GM19240 (cell line): ENCODE measurements around the gene YBX3.
"Not testable (repeated sequence)": the region's sequence is repeated elsewhere in the genome, so short reads cannot be mapped to it uniquely, and the experiment has no call there.

Source experiments
- DNase-seq: peaks from one replicate; pipeline ENCODE4 v3.0.0; 2011; ENCODE audit warnings: low spot score; ENCODE audit not compliant: insufficient read length

YBX3 gene

DNA sequence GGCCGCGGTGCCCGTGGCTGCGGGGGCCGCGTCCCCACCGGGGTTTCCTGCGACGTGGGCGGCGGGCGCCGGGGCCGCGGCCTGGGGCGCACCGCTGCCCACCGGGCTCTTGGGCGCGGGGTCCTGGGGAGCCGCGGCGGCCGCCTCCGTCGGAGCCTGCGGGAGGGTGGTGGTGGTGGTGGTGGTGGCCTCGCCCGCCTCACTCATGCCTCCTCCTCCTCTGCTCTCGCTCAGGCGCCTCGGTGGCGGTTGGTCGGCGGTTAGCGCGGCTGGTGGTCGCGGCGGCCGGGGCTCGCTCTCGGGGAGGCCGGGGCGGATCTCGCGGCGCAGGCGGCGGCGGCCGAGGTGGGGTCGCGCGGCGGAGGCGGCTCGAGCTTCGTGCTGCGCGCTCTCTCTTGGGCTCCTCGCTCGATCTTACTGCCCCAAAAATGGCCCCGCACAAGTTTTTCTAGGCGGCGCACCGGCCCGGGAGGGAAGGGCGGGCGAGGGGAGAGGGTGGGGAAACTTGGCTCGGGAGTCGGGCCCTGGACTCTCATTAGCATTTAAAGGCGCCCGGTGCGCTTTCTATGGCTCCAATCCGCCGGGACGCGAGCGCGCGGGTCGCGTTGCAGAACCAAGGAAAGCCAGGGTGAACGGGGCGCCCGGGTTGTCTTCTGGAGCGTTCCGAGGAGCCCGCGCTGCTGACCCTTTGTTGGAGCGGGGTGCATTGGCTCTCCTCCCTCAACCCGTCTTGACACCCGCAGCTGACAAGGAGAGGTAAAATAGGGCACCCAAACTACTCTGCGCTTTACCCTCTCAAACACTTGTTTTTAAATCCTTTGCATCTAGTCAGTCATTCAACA lies at the start of gene YBX3:
Gene YBX3, minus strand, starts transcription at position 419 of the 842 bp plus-strand sequence. Its CDS starts 212 bp downstream, at position 207.
- peak; percentile 47 for DNase-seq

- no peak for DNase-seq
Measured at GRCh38 chr12:10771132-10771733, 48.1 kb upstream of the YBX3 start.

GRCh38 chr12:10759657-10760056 lies 36.5 kb upstream of the YBX3 start:
- DNase-seq, result no peak

DNA sequence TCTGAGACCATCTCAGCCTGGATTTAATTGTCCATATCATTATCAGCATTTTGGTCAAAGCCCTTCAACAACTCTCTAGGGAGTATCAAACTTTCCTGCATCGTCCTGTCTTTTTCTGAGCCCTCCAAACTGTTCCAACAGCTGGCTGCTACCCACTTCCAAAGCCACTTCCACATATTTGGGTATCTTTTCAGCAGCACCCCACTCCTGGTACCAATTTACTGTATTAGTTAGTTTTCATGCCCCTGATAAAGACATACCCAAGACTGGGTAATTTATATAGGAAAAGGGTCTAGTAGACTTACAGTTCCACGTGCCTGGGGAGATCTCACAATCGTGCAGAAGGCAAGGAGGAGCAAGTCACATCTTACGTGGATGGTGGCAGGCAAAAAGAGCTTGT lies 33.1 kb upstream of the YBX3 start:
- no peak for DNase-seq

DNA sequence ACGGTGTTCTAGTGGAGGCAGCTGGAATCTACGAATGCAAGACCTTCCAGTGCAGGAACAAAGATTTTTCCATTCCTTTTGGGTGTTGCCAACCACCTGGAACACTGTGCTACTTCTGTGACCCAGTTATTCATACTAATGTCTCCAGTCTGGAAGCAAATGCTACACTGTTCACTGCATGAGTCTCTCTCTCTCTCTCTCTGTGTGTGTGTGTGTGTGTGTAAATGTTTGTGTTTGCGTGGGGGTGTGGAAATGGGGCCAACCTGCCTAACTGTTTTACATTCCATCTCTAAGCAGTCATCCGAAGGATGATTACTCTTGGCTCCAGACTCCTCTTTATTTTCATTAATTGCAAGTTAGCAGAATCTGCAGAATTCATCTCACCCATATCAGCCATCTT lies 29.9 kb upstream of the YBX3 start:
- DNase-seq, result no peak

DNA sequence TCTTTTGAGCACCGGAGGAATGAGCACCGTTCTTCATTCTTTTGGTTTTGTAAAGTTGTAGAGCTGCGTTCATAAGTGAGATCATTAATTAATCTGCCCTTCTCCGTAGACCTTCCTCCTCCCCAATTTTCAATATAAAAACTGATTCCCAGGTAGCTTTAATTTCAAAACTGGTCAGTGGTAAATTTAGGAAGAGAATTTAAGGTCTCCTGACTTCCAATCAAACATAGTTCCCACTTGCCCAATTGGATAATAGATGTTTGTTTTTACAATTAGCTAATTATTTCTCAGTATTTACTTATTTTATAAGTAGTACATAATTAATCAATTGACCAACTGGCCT lies 27.2 kb upstream of the YBX3 start:
- no peak for DNase-seq

GRCh38 chr12:10749700-10750384 lies 26.7 kb upstream of the YBX3 start:
- peak; percentile 41 for DNase-seq

DNA sequence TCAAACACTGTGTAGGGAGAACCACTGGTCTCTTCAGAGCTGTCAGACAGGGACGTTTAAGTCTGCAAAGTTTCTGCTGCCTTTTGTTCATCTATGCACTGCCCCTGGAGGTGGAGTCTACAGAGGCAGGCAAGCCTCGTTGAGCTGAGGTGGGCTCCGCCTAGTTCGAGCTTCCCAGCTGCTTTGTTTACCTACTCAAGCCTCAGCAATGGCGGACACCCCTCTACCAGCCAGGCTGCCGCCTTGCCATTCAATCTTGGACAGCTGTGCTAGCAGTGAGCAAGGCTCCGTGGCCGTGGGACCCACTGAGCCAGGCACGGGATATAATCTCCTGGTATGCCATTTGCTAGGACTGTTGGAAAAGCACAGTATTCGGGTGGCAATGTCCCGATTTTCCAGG lies 24.6 kb upstream of the YBX3 start:
- no peak for DNase-seq

- not testable (repeated sequence) for DNase-seq
Measured at GRCh38 chr12:10743420-10743819, 20.3 kb upstream of the YBX3 start.

DNA sequence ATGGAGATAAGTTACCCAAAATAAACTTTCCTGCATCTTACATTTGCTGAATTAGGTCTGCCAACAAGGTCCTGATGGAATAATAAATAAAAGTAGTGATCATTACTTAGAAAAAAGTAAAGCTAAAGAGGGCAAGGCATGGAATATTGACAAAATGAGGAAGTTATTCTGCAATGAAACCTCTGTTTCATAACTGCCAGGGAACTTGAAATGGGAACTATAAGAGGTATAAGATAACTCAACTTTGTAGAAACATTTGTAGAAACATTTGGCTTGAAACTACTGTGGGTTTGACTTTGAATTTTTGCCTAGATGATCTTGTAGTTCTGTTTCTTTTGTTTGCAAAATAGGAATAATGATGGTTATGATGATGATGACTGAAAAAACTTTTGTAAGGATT lies 18.7 kb upstream of the YBX3 start:
- no peak for DNase-seq

- DNase-seq, result no peak
Measured at GRCh38 chr12:10740182-10740581, 17.1 kb upstream of the YBX3 start.

DNA sequence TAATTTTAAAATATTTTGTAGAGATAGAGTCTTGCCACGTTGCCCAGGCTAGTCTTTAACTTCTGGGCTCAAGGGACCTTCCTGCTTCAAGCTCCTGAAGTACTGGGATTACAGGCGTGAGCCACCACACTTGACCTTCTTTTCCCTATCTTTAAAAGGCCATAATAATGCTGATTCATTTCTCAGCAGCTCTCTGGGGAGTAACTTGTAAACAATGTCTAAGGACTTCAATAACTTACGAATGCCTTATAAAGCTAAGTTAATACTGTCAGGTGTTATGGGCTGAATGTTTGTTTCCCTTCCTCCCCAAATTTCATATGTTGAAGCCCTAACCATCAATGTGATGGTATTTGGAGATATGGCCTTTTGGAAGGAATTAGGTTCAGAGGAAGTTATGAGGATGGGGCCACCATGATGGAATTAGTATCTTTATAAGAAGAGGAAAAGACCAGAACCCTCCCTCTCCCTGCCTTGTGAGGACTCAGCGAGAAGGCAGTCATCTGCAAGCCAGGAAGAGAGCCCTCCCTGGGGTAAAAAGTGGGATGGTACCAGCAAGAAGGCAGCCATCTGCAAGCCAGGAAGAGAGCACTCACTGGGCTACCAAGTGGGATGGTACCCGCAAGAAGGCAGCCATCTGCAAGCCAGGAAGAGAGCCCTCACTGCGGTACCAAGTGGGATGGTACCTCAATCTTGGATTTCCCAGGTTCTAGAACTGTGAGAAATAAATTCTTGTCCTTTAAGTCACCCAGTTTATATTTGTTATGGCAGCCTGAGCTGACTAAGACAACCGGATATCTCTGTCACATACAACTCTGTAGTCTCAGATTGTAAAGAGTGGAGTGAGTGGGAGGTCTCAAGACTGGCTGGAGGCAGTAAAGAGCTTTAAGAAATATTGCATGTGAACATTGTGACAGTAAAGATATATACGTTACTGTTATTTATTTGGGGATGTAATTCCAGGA lies 16.3 kb upstream of the YBX3 start:
- no peak for DNase-seq

DNA sequence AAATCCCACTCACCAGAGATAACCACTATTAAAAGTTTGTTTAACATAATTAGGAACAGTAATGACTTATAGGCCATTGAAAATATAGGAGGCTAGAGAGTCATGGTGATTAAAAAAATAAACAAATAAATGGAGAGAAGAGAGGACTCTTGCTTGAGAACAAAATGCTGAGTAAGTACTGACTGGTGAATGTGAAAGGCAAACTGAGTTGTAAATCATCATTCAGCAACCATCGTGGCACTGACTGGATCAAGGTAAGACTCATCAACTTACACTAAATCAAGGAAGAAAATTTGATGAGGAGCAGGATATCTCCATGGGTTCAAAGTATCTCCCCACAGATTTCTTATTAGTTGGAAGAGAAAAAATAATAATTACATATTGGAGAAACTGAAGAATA lies 14.1 kb upstream of the YBX3 start:
- DNase-seq, result no peak

GRCh38 chr12:10736463-10736862 lies 13.3 kb upstream of the YBX3 start:
- no peak for DNase-seq

DNA sequence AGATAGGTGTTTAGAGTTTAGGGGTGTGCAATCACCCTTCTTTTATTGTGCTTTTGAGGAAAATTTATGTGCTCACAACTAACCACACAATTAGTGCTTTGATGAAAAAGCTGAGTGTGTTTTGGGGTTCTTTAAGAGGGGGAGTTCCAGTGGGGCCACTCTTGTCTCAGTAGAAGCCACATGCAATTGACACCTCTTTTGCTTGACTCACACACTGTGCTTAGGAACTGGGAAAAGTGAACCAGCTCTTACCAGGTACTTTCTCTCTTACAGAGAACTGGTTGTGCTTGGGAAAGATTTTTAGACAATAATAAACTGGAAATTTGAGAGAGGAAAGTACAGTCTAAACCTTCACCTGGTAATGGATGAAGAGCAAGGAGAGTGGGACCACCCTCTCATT lies 12.3 kb upstream of the YBX3 start:
- no peak for DNase-seq

DNA sequence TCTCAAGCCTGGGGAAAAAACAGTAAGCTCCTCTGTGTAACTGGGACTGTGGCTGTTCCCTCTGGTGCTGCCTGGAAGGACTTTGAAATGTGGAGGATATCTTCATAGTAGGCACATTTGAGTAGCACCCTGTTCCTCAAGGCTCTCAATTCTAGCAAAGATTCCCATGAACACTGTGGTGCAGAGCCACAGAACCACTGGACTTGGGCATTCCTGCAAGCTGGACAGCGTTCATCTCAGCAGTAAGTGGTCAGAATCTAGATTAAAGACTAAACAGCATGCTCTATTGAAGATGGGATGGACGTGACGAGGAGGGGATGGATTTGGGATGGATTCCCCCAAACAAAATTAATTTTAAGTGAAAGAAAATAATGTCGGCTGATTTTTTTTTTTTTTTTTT lies 9.4 kb upstream of the YBX3 start:
- no peak for DNase-seq

GRCh38 chr12:10732066-10732465 lies 8.9 kb upstream of the YBX3 start:
- DNase-seq, result no peak

DNA sequence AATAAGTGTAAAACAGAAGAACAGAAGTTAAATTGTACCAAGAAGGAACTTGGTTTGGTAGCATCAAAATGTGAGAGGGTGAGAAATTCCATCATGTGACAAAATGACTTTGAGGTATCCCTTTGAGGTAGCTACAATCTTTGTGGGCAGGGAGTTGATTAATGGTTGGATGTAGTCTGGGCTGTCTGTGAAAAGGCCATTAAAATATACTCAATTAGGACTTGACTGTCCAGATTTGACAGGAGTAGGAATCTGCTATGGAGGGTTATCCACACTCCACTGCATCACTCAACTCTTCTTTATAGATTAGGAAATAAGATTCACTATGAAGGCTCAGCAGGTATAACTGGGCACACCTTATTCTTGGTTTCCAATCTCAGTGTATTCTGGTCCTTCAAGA lies 7.4 kb upstream of the YBX3 start:
- DNase-seq, result no peak

DNA sequence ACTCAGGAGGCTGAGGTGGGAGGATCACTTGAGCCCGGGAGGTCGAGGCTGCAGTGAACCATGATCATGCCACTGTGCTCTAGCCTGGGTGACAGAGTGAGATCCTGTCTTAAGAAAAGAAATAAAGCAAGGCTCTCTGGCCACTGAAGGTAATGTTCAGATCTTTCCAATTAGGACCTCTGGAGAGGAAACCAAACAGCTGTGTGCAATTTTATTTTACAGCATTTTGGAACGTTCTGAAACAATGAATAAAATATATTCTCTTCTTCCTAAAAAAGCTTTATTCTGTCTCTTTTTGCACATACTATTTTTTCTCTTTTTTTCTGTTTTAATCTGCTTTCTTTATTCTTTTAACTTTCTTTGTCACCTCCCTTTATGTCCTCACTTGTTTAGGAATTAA lies 5.0 kb upstream of the YBX3 start:
- DNase-seq, result no peak

DNA sequence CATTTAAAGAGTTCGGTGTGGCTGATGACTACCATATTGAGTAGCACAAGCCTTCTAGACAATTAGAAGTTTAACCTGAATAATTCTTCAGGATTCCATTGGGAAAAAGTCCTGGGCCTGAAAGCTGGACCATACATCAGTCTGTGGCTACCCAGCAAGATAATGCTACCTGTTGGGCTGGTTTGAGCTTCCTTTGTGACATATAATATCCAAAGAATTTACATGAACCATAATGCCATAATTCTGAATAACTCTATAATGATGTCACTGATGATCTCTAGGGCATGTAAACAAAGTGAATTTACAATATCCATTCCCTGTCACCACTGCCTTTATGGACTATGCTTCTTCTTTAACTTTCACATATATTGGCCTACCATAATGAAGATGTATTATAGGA lies 3.8 kb upstream of the YBX3 start:
- no peak for DNase-seq

DNA sequence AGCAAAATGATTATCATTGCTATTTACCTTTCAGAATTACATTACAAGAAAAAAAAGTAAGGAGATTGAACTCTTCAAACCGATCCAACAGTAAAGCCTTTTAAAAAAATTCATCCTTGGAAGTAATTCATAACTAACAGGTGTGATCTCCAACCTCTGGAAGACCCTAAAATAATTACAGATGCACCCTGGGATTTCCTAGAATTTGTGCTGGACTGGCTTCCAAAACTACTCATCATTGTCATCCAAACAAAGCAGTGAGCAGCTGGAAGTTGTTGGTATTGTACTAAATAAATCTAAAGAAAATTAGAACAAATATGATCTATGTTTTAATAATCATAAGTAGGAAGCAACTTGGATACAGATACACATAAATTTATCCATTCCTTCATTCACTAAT lies 1.9 kb upstream of the YBX3 start:
- DNase-seq, result no peak
